Colonic mucosa (tissue), 4 donors: ENCODE results near the gene SNX18. TPM values are rescaled to one million over a fixed set of nuclear protein-coding genes. Genes with fewer than 3 reads are reported as not detected.
A peak's percentile ranks its signal among the peaks of the same experiment; 100 is the strongest.

Source experiments
- DNase-seq: peaks from one replicate; pipeline ENCODE4 v3.0.0-alpha.2; 2020
- H3K27ac ChIP-seq: fragments of 200-600 bp; one replicate; pipeline ENCODE4 v1.8.0; 2021
- H3K27me3 ChIP-seq: fragments of 200-600 bp; one replicate; pipeline ENCODE4 v1.8.0; 2021
- H3K36me3 ChIP-seq: fragments of 200-600 bp; one replicate; pipeline ENCODE4 v1.8.0; 2021
- H3K4me1 ChIP-seq: fragments of 200-600 bp; one replicate; pipeline ENCODE4 v1.8.0; 2021; ENCODE audit warnings: mild to moderate bottlenecking
- H3K4me3 ChIP-seq: fragments of 200-600 bp; one replicate; pipeline ENCODE4 v1.8.0; 2021
- H3K9ac ChIP-seq, 2 donors: one replicate each; pipeline ENCODE4 v1.7.0; 2013; ENCODE audit warnings: control low read depth in 2 of 2, low read depth in 2 of 2, low read length in 2 of 2
- H3K9me3 ChIP-seq: fragments of 200-600 bp; one replicate; pipeline ENCODE4 v1.8.0; 2021
- intact Hi-C: fragments of 100-400 bp; cut with DNase I; formaldehyde crosslinking; loops from one replicate; pipeline ENCODE4 v1.14.1; 2022
- total RNA-seq, 2 donors: library from RNA; stranded (reverse); fragmentation: NEBNext Ultra II Directional in 1 of 2; extraction: Animal tissue kit (Norgen Biotek cat#: 25700) in 1 of 2; gene quantifications; one replicate each; pipeline ENCODE4 v1.2.1, GENCODE V29; 2021
- TF ChIP-seq, protein P1 (sequence below): fragments of 200-600 bp; IDR thresholded peaks from one replicate; pipeline ENCODE4 v1.8.0; 2022; ENCODE audit warnings: antibody characterized with exemption, mild to moderate bottlenecking
- donor health status: healthy.
- donor health status: DM: no; HTN: no; CAD: no.
- donor health status: DM: no; HTN: no; CAD: no.

SNX18 gene
- total RNA-seq, 2 donors from 2014 or later = 13.4 to 14.4 TPM

DNA sequence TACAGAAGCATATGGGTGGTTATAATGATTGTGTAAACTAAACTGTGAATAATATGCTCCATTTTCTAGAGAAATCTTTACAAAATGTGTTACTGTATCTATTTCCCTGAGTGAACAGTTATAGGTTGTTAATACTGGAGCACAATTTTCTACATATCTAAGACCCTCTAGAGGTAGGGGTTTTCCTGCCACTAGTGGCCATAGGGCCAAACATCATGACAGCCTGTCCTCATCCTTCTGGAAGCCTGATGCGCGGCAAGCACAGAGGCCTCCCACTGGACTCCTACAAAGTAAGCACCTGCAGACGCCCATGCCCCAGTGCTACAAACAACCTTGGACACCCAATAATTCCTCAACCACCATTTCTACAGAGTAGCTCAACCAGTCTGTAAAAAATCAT is 1.9 kb upstream of the SNX18 start:
- Histone ChIP-seq H3K36me3 (no peaks in the 10 kb centered on the region), H3K4me3 (no peak overlapping the region), H3K9me3 (no peaks in the 10 kb centered on the region), H3K27ac (no peak overlapping the region), H3K27me3 (no peaks in the 10 kb centered on the region), H3K9ac (no peak overlapping the region), H3K4me1 (no peaks in the 10 kb centered on the region)
- intact Hi-C loops = loop anchor here (2.0 to 10.0 kb wide), 4 partner anchors 242 to 629 kb away; no protein-coding TSS in a partner anchor
- no peak for DNase-seq
- TF ChIP-seq, protein P1, sequence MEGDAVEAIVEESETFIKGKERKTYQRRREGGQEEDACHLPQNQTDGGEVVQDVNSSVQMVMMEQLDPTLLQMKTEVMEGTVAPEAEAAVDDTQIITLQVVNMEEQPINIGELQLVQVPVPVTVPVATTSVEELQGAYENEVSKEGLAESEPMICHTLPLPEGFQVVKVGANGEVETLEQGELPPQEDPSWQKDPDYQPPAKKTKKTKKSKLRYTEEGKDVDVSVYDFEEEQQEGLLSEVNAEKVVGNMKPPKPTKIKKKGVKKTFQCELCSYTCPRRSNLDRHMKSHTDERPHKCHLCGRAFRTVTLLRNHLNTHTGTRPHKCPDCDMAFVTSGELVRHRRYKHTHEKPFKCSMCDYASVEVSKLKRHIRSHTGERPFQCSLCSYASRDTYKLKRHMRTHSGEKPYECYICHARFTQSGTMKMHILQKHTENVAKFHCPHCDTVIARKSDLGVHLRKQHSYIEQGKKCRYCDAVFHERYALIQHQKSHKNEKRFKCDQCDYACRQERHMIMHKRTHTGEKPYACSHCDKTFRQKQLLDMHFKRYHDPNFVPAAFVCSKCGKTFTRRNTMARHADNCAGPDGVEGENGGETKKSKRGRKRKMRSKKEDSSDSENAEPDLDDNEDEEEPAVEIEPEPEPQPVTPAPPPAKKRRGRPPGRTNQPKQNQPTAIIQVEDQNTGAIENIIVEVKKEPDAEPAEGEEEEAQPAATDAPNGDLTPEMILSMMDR = no peak

DNA sequence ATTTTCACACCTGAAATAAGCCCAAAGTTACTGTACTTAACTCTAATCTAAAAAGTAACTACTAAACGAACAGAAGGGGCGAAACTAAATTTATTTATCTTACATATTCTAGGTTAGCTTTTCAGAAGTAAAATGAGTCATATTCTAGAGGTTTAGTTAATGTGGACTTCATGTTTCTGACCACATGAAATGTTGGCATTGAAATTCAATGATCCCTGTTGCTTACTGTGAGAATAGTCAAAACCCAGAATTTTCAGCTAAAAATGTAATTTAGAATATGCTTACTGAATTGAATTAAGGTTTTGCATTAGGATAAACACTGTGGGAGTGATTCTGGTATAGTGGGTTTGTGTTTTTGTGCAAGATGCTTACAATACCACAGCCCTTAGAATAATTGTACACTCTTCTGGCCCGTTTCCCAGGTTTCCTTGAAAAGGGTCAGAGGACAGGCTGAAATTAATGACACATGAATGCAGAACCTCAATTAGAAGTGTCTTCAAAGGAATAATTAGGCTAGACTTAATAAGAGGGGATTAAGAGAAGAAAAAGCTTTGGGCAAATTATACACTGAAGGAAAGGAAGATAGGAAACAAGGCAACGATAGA is 1.4 kb upstream of the SNX18 start:
- Histone ChIP-seq H3K4me1 (no peaks in the 10 kb centered on the region), H3K27ac (no peak overlapping the region), H3K9ac (no peak overlapping the region), H3K4me3 (no peak overlapping the region), H3K27me3 (no peaks in the 10 kb centered on the region), H3K36me3 (no peaks in the 10 kb centered on the region), H3K9me3 (no peaks in the 10 kb centered on the region)
- TF ChIP-seq, protein P1 = no peak
- intact Hi-C loops = loop anchor here (2.0 to 10.0 kb wide), 4 partner anchors 241 to 629 kb away; no protein-coding TSS in a partner anchor
- no peak for DNase-seq

DNA sequence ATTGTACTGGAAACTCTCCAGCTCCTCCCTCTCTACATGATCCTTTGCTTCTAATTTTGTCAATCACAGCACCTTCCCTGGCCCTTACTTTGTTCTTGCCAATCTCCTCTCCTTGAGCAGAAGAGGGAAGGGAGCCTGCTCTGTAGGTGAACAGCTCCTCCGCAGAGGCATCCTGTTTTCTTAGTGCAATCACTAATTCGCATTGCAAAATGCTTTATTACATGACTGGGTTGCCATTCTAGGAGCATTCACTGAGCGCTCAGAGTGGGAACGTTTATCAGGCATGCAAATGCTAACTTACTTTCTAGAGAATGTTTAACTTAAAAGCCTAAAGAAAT is 416 bp upstream of the SNX18 start:
- H3K9ac ChIP-seq = peak overlapping the region; percentile 39 to 70
- TF ChIP-seq, protein P1 = no peak
- H3K36me3 ChIP-seq = no peaks in the 10 kb centered on the region
- H3K27ac ChIP-seq = no peak overlapping the region
- H3K4me1 ChIP-seq = no peaks in the 10 kb centered on the region
- H3K27me3 ChIP-seq = no peaks in the 10 kb centered on the region
- DNase-seq = no peak
- intact Hi-C loops = loop anchor here (2.0 to 10.0 kb wide), 4 partner anchors 240 to 628 kb away; no protein-coding TSS in a partner anchor
- peak overlapping the region; percentile 17 for H3K4me3 ChIP-seq
- H3K9me3 ChIP-seq = no peaks in the 10 kb centered on the region

DNA sequence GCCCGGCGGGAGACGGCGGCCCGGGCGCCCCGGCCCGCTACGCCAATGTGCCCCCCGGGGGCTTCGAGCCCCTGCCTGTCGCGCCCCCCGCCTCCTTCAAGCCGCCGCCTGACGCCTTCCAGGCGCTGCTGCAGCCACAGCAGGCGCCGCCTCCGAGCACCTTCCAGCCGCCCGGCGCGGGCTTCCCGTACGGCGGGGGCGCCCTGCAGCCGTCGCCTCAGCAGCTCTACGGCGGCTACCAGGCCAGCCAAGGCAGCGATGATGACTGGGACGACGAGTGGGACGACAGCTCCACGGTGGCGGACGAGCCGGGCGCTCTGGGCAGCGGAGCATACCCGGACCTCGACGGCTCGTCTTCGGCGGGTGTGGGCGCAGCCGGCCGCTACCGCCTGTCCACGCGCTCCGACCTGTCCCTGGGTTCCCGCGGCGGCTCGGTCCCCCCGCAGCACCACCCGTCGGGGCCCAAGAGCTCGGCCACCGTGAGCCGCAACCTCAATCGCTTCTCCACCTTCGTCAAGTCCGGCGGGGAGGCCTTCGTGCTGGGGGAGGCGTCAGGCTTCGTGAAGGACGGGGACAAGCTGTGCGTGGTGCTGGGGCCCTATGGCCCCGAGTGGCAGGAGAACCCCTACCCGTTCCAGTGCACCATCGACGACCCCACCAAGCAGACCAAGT is 723 bp downstream of the SNX18 start:
- TF ChIP-seq, protein P1 = no peak
- H3K27ac ChIP-seq = peak overlapping the region; percentile 92
- H3K4me3 ChIP-seq = peak overlapping the region; percentile 97
- H3K9me3 ChIP-seq = no peaks in the 10 kb centered on the region
- H3K36me3 ChIP-seq = no peaks in the 10 kb centered on the region
- peak; percentile 40 for DNase-seq
- intact Hi-C loops = loop anchor here (5.0 to 10.0 kb wide), 3 partner anchors 239 to 627 kb away; no protein-coding TSS in a partner anchor
- no peaks in the 10 kb centered on the region for H3K27me3 ChIP-seq
- peak overlapping the region; percentile 73 to 88 for H3K9ac ChIP-seq
- no peaks in the 10 kb centered on the region for H3K4me1 ChIP-seq

DNA sequence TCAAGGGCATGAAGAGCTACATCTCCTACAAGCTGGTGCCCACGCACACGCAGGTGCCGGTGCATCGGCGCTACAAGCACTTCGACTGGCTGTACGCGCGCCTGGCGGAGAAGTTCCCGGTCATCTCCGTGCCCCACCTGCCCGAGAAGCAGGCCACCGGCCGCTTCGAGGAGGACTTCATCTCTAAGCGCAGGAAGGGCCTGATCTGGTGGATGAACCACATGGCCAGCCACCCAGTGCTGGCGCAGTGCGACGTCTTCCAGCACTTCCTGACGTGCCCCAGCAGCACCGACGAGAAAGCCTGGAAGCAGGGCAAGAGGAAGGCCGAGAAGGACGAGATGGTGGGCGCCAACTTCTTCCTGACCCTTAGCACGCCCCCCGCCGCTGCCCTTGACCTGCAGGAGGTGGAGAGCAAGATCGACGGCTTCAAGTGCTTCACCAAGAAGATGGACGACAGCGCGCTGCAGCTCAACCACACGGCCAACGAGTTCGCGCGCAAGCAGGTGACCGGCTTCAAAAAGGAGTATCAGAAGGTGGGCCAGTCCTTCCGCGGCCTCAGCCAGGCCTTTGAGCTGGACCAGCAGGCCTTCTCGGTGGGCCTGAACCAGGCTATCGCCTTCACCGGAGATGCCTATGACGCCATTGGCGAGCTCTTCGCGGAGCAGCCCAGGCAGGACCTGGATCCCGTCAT is 1.4 kb downstream of the SNX18 start:
- no peak for DNase-seq
- Histone ChIP-seq H3K9ac (peak overlapping the region; percentile 73 to 88), H3K4me1 (no peaks in the 10 kb centered on the region), H3K4me3 (peak overlapping the region; percentile 97), H3K9me3 (no peaks in the 10 kb centered on the region), H3K27me3 (no peaks in the 10 kb centered on the region), H3K27ac (peak overlapping the region; percentile 92), H3K36me3 (no peaks in the 10 kb centered on the region)
- intact Hi-C loops = loop anchor here (5.0 to 10.0 kb wide), 3 partner anchors 238 to 626 kb away; no protein-coding TSS in a partner anchor
- TF ChIP-seq, protein P1 = no peak
